ENCODE measurements around the gene TRIOBP.

Gene TRIOBP

GRCh38 chr22:37781434-37782059 lies 84.7 kb downstream of the TRIOBP start:
- no peak for TF ChIP-seq EZH2phosphoT487 (IDR thresholded peaks at IDR 0.05; ENCODE audit: low read depth)
- TF ChIP-seq CTCF (IDR thresholded peaks at IDR 0.05; ENCODE audit: low read depth, low read length) = 0 out of 2 replicates have a peak, but pooled peaks have one; percentile 9
- H3K79me2 ChIP-seq (ENCODE audit: low read length) = no peaks in the 10 kb centered on the region
- no peaks in the 10 kb centered on the region for H3K36me3 ChIP-seq (replicated peaks; ENCODE audit: low read depth, low read length)
- H3K4me1 ChIP-seq (ENCODE audit: low read length) = peaks cover 8% of the 10 kb centered on the region
- no peak overlapping the region for H3K4me2 ChIP-seq (ENCODE audit: low read length)
- H3K9me3 ChIP-seq (ENCODE audit: insufficient read depth, low read length) = no peaks in the 10 kb centered on the region
- H2AFZ ChIP-seq (ENCODE audit: low read depth, low read length) = no peak overlapping the region
- no peaks in the 10 kb centered on the region for H4K20me1 ChIP-seq (ENCODE audit: insufficient read depth, low read length)
- H3K9ac ChIP-seq (ENCODE audit: low read length) = no peak overlapping the region
- H3K4me3 ChIP-seq (ENCODE audit: low read length) = no peak overlapping the region
- H3K27ac ChIP-seq (ENCODE audit: low read length) = no peak overlapping the region
- no peaks in the 10 kb centered on the region for H3K27me3 ChIP-seq (ENCODE audit: low read depth, low read length)

GRCh38 chr22:37782340-37783168 lies 85.7 kb downstream of the TRIOBP start:
- Histone ChIP-seq H3K4me1 (ENCODE audit: low read length) (peaks cover 2% of the 10 kb centered on the region), H3K27me3 (ENCODE audit: low read depth, low read length) (no peaks in the 10 kb centered on the region), H3K9ac (ENCODE audit: low read length) (no peak overlapping the region), H3K9me3 (ENCODE audit: insufficient read depth, low read length) (no peaks in the 10 kb centered on the region), H3K27ac (ENCODE audit: low read length) (no peak overlapping the region), H2AFZ (ENCODE audit: low read depth, low read length) (no peak overlapping the region), H4K20me1 (ENCODE audit: insufficient read depth, low read length) (no peaks in the 10 kb centered on the region), H3K4me3 (ENCODE audit: low read length) (no peak overlapping the region), H3K36me3 (replicated peaks; ENCODE audit: low read depth, low read length) (no peaks in the 10 kb centered on the region), H3K4me2 (ENCODE audit: low read length) (no peak overlapping the region), H3K79me2 (ENCODE audit: low read length) (no peaks in the 10 kb centered on the region)
- TF ChIP-seq CTCF (IDR thresholded peaks at IDR 0.05; ENCODE audit: low read depth, low read length) (no peak), EZH2phosphoT487 (IDR thresholded peaks at IDR 0.05; ENCODE audit: low read depth) (no peak)

- no peak overlapping the region for H3K27ac ChIP-seq (ENCODE audit: low read length)
- no peaks in the 10 kb centered on the region for H3K27me3 ChIP-seq (ENCODE audit: low read depth, low read length)
- no peaks in the 10 kb centered on the region for H4K20me1 ChIP-seq (ENCODE audit: insufficient read depth, low read length)
- H3K79me2 ChIP-seq (ENCODE audit: low read length) = no peaks in the 10 kb centered on the region
- H3K4me1 ChIP-seq (ENCODE audit: low read length) = no peaks in the 10 kb centered on the region
- H2AFZ ChIP-seq (ENCODE audit: low read depth, low read length) = no peak overlapping the region
- no peak overlapping the region for H3K4me2 ChIP-seq (ENCODE audit: low read length)
- TF ChIP-seq EZH2phosphoT487 (IDR thresholded peaks at IDR 0.05; ENCODE audit: low read depth) (no peak), CTCF (IDR thresholded peaks at IDR 0.05; ENCODE audit: low read depth, low read length) (no peak)
- no peaks in the 10 kb centered on the region for H3K9me3 ChIP-seq (ENCODE audit: insufficient read depth, low read length)
- no peaks in the 10 kb centered on the region for H3K36me3 ChIP-seq (replicated peaks; ENCODE audit: low read depth, low read length)
- H3K9ac ChIP-seq (ENCODE audit: low read length) = no peak overlapping the region
- H3K4me3 ChIP-seq (ENCODE audit: low read length) = no peak overlapping the region
These were observed 88.1 kb downstream of the TRIOBP start for GRCh38 chr22:37784829-37785495.

GRCh38 chr22:37790234-37790633 lies 93.4 kb downstream of the TRIOBP start:
- H3K27ac ChIP-seq (ENCODE audit: low read length) = no peak overlapping the region

More at GRCh38 chr22:37790234-37790633, 93.4 kb downstream of the TRIOBP start:
- Histone ChIP-seq H3K4me3 (ENCODE audit: low read length) (no peak overlapping the region), H3K4me2 (ENCODE audit: low read length) (no peak overlapping the region), H3K36me3 (replicated peaks; ENCODE audit: low read depth, low read length) (no peaks in the 10 kb centered on the region), H3K4me1 (ENCODE audit: low read length) (no peaks in the 10 kb centered on the region), H3K27me3 (ENCODE audit: low read depth, low read length) (no peaks in the 10 kb centered on the region), H4K20me1 (ENCODE audit: insufficient read depth, low read length) (no peaks in the 10 kb centered on the region), H2AFZ (ENCODE audit: low read depth, low read length) (no peak overlapping the region), H3K79me2 (ENCODE audit: low read length) (no peaks in the 10 kb centered on the region), H3K9ac (ENCODE audit: low read length) (no peak overlapping the region), H3K9me3 (ENCODE audit: insufficient read depth, low read length) (no peaks in the 10 kb centered on the region)
- no peak for TF ChIP-seq EZH2phosphoT487 (IDR thresholded peaks at IDR 0.05; ENCODE audit: low read depth)
- TF ChIP-seq CTCF (IDR thresholded peaks at IDR 0.05; ENCODE audit: low read depth, low read length) = no peak
